GM10248 (cell line): ENCODE results near the gene RIGI.

Source experiments
- CTCF ChIA-PET: fragments of 300-600 bp; sonication (Branson Sonifier 250); formaldehyde crosslinking; extraction: SDS; loops from one replicate; lab custom pipeline; 2021; ENCODE audit warnings: antibody characterized with exemption; lab: Yijun Ruan, JAX
- POLR2A ChIA-PET: fragments of 350-650 bp; sonication (Branson Sonifier 250); formaldehyde crosslinking; extraction: SDS; loops from one replicate; lab custom pipeline; 2020; ENCODE audit warnings: antibody characterized with exemption; lab: Yijun Ruan, JAX
- DNase-seq: peaks from one replicate; pipeline ENCODE4 v3.0.0; 2012; ENCODE audit errors: extremely low spot score
- TF ChIP-seq, protein P1 (sequence below): IDR thresholded peaks from 2 replicates; pipeline ENCODE4 v1.5.1; 2012; ENCODE audit warnings: mild to moderate bottlenecking, low read depth; ENCODE audit errors: extremely low read depth, missing control alignments, control extremely low read depth

Gene RIGI

DNA sequence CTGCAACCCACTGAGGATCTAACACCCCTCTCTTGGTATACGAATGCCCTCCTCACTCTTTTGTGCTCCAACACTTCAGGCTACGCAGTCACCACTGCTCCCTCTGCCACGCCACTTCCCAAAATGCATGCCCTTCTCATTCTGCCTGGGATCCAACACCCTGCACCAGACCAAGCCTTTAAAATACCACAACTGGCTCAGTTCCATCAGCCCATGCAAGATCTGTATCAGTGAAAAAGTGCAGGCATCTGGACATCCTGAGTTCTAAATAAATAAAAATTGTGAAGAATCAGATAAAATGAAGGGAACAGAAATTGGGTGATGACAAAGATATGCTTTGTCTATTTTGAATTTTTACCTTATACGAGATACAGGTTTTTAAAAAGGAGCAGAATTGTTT lies 44.3 kb upstream of the RIGI start:
- ChIA-PET CTCF (no interaction called here), POLR2A (no interaction called here)
- TF ChIP-seq, protein P1, sequence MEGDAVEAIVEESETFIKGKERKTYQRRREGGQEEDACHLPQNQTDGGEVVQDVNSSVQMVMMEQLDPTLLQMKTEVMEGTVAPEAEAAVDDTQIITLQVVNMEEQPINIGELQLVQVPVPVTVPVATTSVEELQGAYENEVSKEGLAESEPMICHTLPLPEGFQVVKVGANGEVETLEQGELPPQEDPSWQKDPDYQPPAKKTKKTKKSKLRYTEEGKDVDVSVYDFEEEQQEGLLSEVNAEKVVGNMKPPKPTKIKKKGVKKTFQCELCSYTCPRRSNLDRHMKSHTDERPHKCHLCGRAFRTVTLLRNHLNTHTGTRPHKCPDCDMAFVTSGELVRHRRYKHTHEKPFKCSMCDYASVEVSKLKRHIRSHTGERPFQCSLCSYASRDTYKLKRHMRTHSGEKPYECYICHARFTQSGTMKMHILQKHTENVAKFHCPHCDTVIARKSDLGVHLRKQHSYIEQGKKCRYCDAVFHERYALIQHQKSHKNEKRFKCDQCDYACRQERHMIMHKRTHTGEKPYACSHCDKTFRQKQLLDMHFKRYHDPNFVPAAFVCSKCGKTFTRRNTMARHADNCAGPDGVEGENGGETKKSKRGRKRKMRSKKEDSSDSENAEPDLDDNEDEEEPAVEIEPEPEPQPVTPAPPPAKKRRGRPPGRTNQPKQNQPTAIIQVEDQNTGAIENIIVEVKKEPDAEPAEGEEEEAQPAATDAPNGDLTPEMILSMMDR = no peak
- no peak for DNase-seq

DNA sequence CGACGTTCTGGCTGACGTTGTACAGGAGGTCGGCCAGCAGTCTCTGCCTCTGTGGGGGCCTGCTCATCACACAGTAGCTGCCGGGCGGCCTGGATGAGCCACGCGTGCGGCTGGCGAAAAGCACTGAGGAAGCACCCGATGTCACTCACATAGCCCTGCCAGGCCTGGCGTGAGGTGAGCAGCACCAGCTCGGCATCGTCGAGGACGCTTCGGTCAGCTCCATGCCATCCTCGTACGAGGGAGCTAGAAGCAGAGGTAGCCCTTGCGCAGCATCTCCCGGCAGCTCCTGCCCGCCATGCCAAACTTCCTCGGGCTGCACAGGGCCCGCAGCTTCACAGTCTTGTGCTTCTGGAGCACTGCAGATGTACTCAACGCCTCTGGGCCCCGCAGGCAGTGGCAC lies 40.8 kb upstream of the RIGI start:
- ChIA-PET CTCF (interaction anchor here (1.7 to 9.9 kb wide), 6 partner anchors 10 to 188 kb away, joined by 4 to 88 read pairs (median 14); partner anchors contain the start of gene RIGI), POLR2A (no interaction called here)
- no peak for DNase-seq
- TF ChIP-seq, protein P1 = no peak

- no peak for DNase-seq
- TF ChIP-seq, protein P1 = no peak
- ChIA-PET POLR2A (no interaction called here), CTCF (interaction anchor here (0.8 to 9.9 kb wide), 7 partner anchors 9 to 187 kb away, joined by 3 to 88 read pairs (median 6); partner anchors contain the start of gene RIGI)
Observed at GRCh38 chr9:32565967-32566366, 40.0 kb upstream of the RIGI start.

GRCh38 chr9:32558408-32558934 lies 32.5 kb upstream of the RIGI start:
- TF ChIP-seq, protein P1 = no peak
- no peak for DNase-seq
- ChIA-PET CTCF (interaction anchor here (1.3 to 1.8 kb wide), 5 partner anchors 9 to 179 kb away, joined by 3 to 10 read pairs (median 4); no protein-coding TSS in a partner anchor), POLR2A (no interaction called here)

GRCh38 chr9:32554591-32554990 lies 28.6 kb upstream of the RIGI start:
- TF ChIP-seq, protein P1 = no peak
- ChIA-PET CTCF (interaction anchor here (0.7 to 3.4 kb wide), 5 partner anchors 9 to 175 kb away, joined by 3 to 28 read pairs (median 6); partner anchors contain the start of gene NDUFB6), POLR2A (no interaction called here)
- no peak for DNase-seq

DNA sequence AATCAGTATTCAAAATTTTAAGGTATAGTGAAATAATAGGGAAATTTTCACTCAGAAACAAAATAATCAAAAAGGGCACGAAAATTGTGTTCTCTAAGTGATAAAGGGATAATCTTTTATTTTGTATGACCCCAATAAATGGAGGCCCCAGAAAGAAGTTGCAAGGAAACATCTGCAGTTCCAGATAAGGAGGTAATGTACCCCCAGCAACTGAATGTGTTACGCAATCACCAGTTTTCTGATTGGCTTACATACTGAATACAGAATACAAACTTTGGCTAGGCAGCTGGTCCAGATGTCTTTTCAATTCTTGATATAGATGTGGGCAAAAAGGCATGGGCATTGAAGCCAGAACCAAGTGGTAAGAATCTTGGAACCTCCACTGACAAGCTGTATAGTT lies 28.1 kb upstream of the RIGI start:
- POLR2A ChIA-PET = no interaction called here
- DNase-seq = no peak
- CTCF ChIA-PET = interaction anchor here (1.4 to 3.4 kb wide), 4 partner anchors 10 to 175 kb away, joined by 3 to 28 read pairs (median 13); partner anchors contain the start of gene NDUFB6

More for the DNA sequence above, 28.1 kb upstream of the RIGI start:
- TF ChIP-seq, protein P1 = no peak
